Colonic mucosa (tissue), 4 donors: ENCODE measurements around the gene THAP12. TPM values are rescaled to one million over a fixed set of nuclear protein-coding genes. Genes with fewer than 3 reads are reported as not detected.

Experiments used
- DNase-seq: peaks from one replicate; pipeline ENCODE4 v3.0.0-alpha.2; 2020
- H3K27ac ChIP-seq: fragments of 200-600 bp; one replicate; pipeline ENCODE4 v1.8.0; 2021
- H3K27me3 ChIP-seq: fragments of 200-600 bp; one replicate; pipeline ENCODE4 v1.8.0; 2021
- H3K36me3 ChIP-seq: fragments of 200-600 bp; one replicate; pipeline ENCODE4 v1.8.0; 2021
- H3K4me1 ChIP-seq: fragments of 200-600 bp; one replicate; pipeline ENCODE4 v1.8.0; 2021; ENCODE audit warnings: mild to moderate bottlenecking
- H3K4me3 ChIP-seq: fragments of 200-600 bp; one replicate; pipeline ENCODE4 v1.8.0; 2021
- H3K9ac ChIP-seq, 2 donors: one replicate each; pipeline ENCODE4 v1.7.0; 2013; ENCODE audit warnings: control low read depth in 2 of 2, low read depth in 2 of 2, low read length in 2 of 2
- H3K9me3 ChIP-seq: fragments of 200-600 bp; one replicate; pipeline ENCODE4 v1.8.0; 2021
- CTCF ChIP-seq: fragments of 200-600 bp; IDR thresholded peaks from one replicate; pipeline ENCODE4 v1.8.0; 2022; ENCODE audit warnings: antibody characterized with exemption, mild to moderate bottlenecking
- intact Hi-C: fragments of 100-400 bp; cut with DNase I; formaldehyde crosslinking; loops from one replicate; pipeline ENCODE4 v1.14.1; 2022
- total RNA-seq, 2 donors: library from RNA; stranded (reverse); fragmentation: NEBNext Ultra II Directional in 1 of 2; extraction: Animal tissue kit (Norgen Biotek cat#: 25700) in 1 of 2; gene quantifications; one replicate each; pipeline ENCODE4 v1.2.1, GENCODE V29; 2021
- donor health status: healthy.
- donor health status: DM: no; HTN: no; CAD: no.
- donor health status: DM: no; HTN: no; CAD: no.

Gene THAP12
- total RNA-seq, 2 donors from 2014 or later = 34.4 to 41.6 TPM

GRCh38 chr11:76317296-76317695 lies 63.6 kb downstream of the THAP12 start:
- DNase-seq = no peak
- Histone ChIP-seq H3K36me3 (no peaks in the 10 kb centered on the region), H3K27me3 (peaks cover 9% of the 10 kb centered on the region), H3K9ac (no peak overlapping the region), H3K27ac (no peak overlapping the region), H3K4me1 (no peaks in the 10 kb centered on the region), H3K4me3 (no peak overlapping the region), H3K9me3 (no peaks in the 10 kb centered on the region)
- intact Hi-C loops = loop anchor here (5.0 kb wide), 1 partner anchor 420 kb away; no protein-coding TSS in a partner anchor
- TF ChIP-seq CTCF = no peak

DNA sequence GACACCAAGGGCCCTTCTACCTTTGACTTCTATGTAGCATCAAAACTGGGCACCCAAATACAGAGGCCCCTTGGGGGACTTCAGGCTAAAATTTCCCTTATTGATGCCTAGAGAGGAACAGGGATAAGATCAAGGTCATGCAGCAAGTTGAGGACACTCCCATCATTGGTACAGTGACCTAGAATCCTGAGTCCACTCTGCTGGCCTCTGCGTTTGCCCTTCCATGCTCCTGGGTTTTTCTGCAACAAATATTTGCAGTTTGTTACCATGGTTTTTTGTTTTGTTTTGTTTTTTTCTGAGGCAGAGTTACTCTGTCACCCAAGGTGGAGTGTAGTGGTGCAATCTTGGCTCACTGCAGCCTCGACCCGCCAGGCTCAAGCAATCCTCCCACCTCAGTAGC lies 64.2 kb downstream of the THAP12 start:
- Histone ChIP-seq H3K4me1 (no peaks in the 10 kb centered on the region), H3K27me3 (peaks cover 6% of the 10 kb centered on the region), H3K36me3 (no peaks in the 10 kb centered on the region), H3K9ac (no peak overlapping the region), H3K27ac (no peak overlapping the region), H3K4me3 (no peak overlapping the region), H3K9me3 (no peaks in the 10 kb centered on the region)
- DNase-seq = no peak
- intact Hi-C loops = loop anchor here (5.0 kb wide), 1 partner anchor 419 kb away; no protein-coding TSS in a partner anchor
- TF ChIP-seq CTCF = no peak

DNA sequence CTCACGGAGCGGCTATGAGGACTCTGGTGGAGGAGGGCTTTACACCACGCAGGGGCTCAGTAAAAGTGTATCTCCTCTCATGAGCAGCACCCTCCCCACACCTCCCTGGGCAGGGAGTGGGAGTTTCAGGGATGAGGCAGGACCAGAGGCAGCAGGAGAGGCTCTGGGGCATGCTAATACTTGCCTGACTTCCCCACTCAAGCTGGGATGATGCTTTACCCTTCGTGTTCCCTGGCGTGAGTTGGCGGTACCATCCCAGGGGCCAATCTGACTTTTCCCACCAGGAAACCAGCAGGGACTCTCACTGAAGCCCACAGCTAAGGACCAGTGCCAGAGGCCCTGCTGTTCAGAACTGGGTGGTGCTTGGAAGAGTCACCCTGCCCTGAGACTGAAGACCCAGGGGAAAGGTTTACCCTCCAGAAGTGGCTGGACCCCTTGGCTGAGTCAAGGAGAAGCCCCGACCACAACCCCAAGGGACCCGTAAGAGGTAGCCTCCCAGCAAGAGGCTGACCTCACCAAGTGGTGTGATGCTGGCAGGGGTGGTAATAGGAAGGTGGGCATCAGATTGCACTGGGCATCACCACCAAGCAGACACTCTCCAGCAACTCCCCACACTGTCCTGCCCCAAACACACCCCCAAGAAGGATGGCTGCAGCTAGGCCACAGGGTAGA lies 65.6 kb downstream of the THAP12 start:
- no peak for DNase-seq
- TF ChIP-seq CTCF = no peak
- no peak overlapping the region for H3K4me3 ChIP-seq
- H3K36me3 ChIP-seq = no peaks in the 10 kb centered on the region
- H3K27me3 ChIP-seq = peaks cover 3% of the 10 kb centered on the region
- H3K9me3 ChIP-seq = no peaks in the 10 kb centered on the region
- intact Hi-C loops = loop anchor here (5.0 kb wide), 1 partner anchor 418 kb away; no protein-coding TSS in a partner anchor
- H3K4me1 ChIP-seq = no peaks in the 10 kb centered on the region
- H3K9ac ChIP-seq = no peak overlapping the region
- no peak overlapping the region for H3K27ac ChIP-seq

GRCh38 chr11:76314741-76315090 lies 66.2 kb downstream of the THAP12 start:
- Histone ChIP-seq H3K4me3 (no peak overlapping the region), H3K36me3 (no peaks in the 10 kb centered on the region), H3K9me3 (no peaks in the 10 kb centered on the region), H3K4me1 (no peaks in the 10 kb centered on the region), H3K27ac (no peak overlapping the region), H3K9ac (no peak overlapping the region), H3K27me3 (no peaks in the 10 kb centered on the region)
- intact Hi-C loops = loop anchor here (5.0 kb wide), 1 partner anchor 417 kb away; no protein-coding TSS in a partner anchor
- TF ChIP-seq CTCF = no peak
- DNase-seq = no peak

DNA sequence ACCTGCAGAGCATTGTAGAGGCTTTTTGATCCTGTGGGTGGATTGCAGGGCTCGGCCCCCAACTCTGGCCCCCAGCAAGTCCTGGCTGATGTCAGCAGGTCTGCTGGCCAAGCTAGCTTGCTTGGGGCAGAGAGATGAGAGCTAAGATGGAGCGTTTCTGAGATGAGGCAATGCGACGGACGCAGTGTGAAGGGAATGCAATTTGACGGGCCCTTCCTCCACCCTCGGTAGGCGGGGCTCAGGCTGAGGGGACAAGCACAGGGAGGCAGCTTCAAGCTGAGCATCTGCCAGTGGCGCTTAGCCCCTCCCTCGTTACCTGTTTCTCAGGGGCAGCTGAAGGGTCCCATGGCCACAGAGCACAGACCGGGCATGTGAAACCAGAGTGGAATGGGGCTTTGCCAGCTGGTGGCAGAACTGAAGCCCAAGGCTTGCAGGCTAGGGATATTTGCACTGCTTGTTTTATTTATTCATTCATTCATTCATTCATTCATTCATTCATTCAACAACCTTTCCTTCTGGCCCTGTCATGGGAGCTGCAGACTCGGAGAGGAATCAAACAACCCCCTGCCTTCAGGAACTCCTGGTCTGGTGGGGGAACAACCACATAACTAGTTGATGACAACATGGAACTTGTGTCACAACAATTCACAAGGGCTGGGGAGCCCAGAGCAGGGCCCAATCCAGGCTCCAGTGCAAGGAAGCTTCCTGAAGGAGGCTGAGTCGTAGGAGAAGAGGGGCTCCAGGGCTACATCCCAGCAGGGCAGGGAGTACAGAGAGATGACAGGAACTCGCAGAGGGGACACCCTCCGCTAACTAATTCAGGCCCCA lies 66.8 kb downstream of the THAP12 start:
- no peak overlapping the region for H3K4me3 ChIP-seq
- TF ChIP-seq CTCF = no peak
- H3K27me3 ChIP-seq = no peaks in the 10 kb centered on the region
- DNase-seq = no peak
- H3K9me3 ChIP-seq = no peaks in the 10 kb centered on the region
- H3K9ac ChIP-seq = no peak overlapping the region
- intact Hi-C loops = no loop called here
- no peaks in the 10 kb centered on the region for H3K4me1 ChIP-seq
- no peak overlapping the region for H3K27ac ChIP-seq
- no peaks in the 10 kb centered on the region for H3K36me3 ChIP-seq
